PC-3 (cell line): Measurements from ENCODE around the gene BSCL2.

Experiments
- EZH2 ChIP-seq: fragments of 300-600 bp; sonication (generic); IDR thresholded peaks from one replicate; pipeline ENCODE4 v1.6.1; 2017; ENCODE audit warnings: antibody characterized with exemption, mild to moderate bottlenecking, low read length; ENCODE audit not compliant: unreplicated experiment
- TF ChIP-seq, protein P1 (sequence below): fragments of 300-600 bp; sonication (generic); conservative IDR thresholded peaks from 2 replicates; pipeline ENCODE4 v1.5.1; 2017; ENCODE audit warnings: antibody characterized with exemption, low read depth, mild to moderate bottlenecking, low read length

DNA sequence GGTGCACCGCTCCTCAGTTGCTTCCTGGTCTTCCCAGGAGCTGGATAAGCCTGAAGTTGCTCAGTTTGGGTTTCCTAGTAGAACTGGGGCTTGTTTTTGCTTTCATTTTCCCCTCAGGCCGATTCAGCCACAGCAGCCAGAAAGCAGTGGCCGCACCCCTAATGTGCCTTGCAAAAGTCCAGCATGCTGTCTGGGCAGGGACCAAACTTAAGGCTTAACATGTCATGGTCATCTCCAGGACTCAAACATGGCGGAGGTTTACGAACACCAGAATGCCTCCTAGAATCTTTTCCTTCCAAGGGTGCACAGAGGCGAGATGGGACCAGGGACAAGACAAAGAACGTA is 2.7 kb upstream of the BSCL2 start:
- TF ChIP-seq, protein P1, sequence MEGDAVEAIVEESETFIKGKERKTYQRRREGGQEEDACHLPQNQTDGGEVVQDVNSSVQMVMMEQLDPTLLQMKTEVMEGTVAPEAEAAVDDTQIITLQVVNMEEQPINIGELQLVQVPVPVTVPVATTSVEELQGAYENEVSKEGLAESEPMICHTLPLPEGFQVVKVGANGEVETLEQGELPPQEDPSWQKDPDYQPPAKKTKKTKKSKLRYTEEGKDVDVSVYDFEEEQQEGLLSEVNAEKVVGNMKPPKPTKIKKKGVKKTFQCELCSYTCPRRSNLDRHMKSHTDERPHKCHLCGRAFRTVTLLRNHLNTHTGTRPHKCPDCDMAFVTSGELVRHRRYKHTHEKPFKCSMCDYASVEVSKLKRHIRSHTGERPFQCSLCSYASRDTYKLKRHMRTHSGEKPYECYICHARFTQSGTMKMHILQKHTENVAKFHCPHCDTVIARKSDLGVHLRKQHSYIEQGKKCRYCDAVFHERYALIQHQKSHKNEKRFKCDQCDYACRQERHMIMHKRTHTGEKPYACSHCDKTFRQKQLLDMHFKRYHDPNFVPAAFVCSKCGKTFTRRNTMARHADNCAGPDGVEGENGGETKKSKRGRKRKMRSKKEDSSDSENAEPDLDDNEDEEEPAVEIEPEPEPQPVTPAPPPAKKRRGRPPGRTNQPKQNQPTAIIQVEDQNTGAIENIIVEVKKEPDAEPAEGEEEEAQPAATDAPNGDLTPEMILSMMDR: no peak
- no peak for TF ChIP-seq EZH2
